Thymus (tissue), 14 donors: ENCODE results near the gene MARCHF2. TPM values are rescaled to one million over a fixed set of nuclear protein-coding genes. Genes with fewer than 3 reads are reported as not detected.

Experiments used
- DNase-seq, 9 donors: peaks; one replicate each; pipeline ENCODE4 v3.0.0-alpha.2; 2013; ENCODE audit warnings: low spot score in 9 of 9, low read depth in 6 of 9, missing footprints in 1 of 9
- H3K27ac ChIP-seq, 2 donors: one replicate each; pipeline ENCODE4 v1.5.1; 2013; ENCODE audit warnings: control low read depth in 1 of 2, low read depth in 1 of 2, low read length in 1 of 2, mild to moderate bottlenecking in 1 of 2, moderate library complexity in 1 of 2
- H3K27me3 ChIP-seq, 2 donors: one replicate each; pipeline ENCODE4 v1.5.1; 2013; ENCODE audit warnings: low read length in 1 of 2; ENCODE audit not compliant: control insufficient read depth in 2 of 2, insufficient read depth in 1 of 2
- H3K36me3 ChIP-seq, 2 donors: one replicate each; pipeline ENCODE4 v1.5.1; 2013; ENCODE audit warnings: low read length in 1 of 2, mild to moderate bottlenecking in 1 of 2, moderate library complexity in 1 of 2; ENCODE audit not compliant: control insufficient read depth in 2 of 2, insufficient read depth in 2 of 2
- H3K4me1 ChIP-seq, 2 donors: one replicate each; pipeline ENCODE4 v1.5.1; 2013; ENCODE audit warnings: low read length in 2 of 2; ENCODE audit not compliant: control insufficient read depth in 2 of 2, insufficient read depth in 2 of 2
- H3K4me3 ChIP-seq, 2 donors: one replicate each; pipeline ENCODE4 v1.5.1; 2013; ENCODE audit warnings: low read length in 2 of 2, control low read depth in 1 of 2, mild to moderate bottlenecking in 1 of 2
- H3K9me3 ChIP-seq, 2 donors: one replicate each; pipeline ENCODE4 v1.5.1; 2013; ENCODE audit warnings: low read length in 1 of 2, mild to moderate bottlenecking in 1 of 2; ENCODE audit not compliant: control insufficient read depth in 2 of 2, insufficient read depth in 1 of 2
- WGBS: extraction: QIAGEN DNeasy Blood & Tissue Kit; methylation state at CpG from one replicate; pipeline ENCODE4 v1.1.7; 2013; 5-methylcytosine and 5-hydroxymethylcytosine counted together
- long read RNA-seq, 10 donors: transcript quantifications; one replicate each; lab custom pipeline, GENCODE V29; 2026
- polyA plus RNA-seq: library from polyadenylated mRNA; stranded (reverse); fragments of 200-250 nt; gene quantifications from one replicate; pipeline ENCODE4 v1.2.3, GENCODE V29; 2013
- total RNA-seq: library from RNA; stranded (reverse); fragments of 120-200 nt; gene quantifications from one replicate; pipeline ENCODE4 v1.2.4, GENCODE V29; 2013
- donor health status: healthy.

The MARCHF2 gene, protein sequence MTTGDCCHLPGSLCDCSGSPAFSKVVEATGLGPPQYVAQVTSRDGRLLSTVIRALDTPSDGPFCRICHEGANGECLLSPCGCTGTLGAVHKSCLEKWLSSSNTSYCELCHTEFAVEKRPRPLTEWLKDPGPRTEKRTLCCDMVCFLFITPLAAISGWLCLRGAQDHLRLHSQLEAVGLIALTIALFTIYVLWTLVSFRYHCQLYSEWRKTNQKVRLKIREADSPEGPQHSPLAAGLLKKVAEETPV
- 24.5 TPM for total RNA-seq
- polyA plus RNA-seq = 30.7 TPM
- long read RNA-seq, donor 1, partial matches to known transcripts = 0 of 1 reads
- long read RNA-seq, donor 1, other reads (novel, unspliced or antisense) = 0 of 1 reads
- long read RNA-seq, donor 2, transcript MARCH2-201 (5 exons, 1,376 nt) = major isoform, 7 of 19 reads
- long read RNA-seq, donor 2, partial matches to known transcripts = 0 of 19 reads
- long read RNA-seq, donor 2, other reads (novel, unspliced or antisense) = 11 of 19 reads
- long read RNA-seq, donor 3, transcript MARCH2-201 (5 exons, 1,376 nt) = major isoform, 7 of 11 reads
- long read RNA-seq, donor 3, partial matches to known transcripts = 0 of 11 reads
- long read RNA-seq, donor 3, other reads (novel, unspliced or antisense) = 0 of 11 reads
- long read RNA-seq, donor 4, partial matches to known transcripts = 7 of 11 reads
- long read RNA-seq, donor 4, other reads (novel, unspliced or antisense) = 0 of 11 reads
- long read RNA-seq, donor 5, transcript MARCH2-201 (5 exons, 1,376 nt) = major isoform, 6 of 6 reads
- long read RNA-seq, donor 5, partial matches to known transcripts = 0 of 6 reads
- long read RNA-seq, donor 5, other reads (novel, unspliced or antisense) = 0 of 6 reads
- long read RNA-seq, donor 6, transcript MARCH2-201 (5 exons, 1,376 nt) = major isoform, 7 of 8 reads
- long read RNA-seq, donor 6, partial matches to known transcripts = 0 of 8 reads
- long read RNA-seq, donor 6, other reads (novel, unspliced or antisense) = 0 of 8 reads
- long read RNA-seq, donor 7, partial matches to known transcripts = 13 of 14 reads
- long read RNA-seq, donor 7, other reads (novel, unspliced or antisense) = 0 of 14 reads
- long read RNA-seq, donor 8, partial matches to known transcripts = 0 of 1 reads
- long read RNA-seq, donor 8, other reads (novel, unspliced or antisense) = 0 of 1 reads
- long read RNA-seq, donor 9, partial matches to known transcripts = 0 of 4 reads
- long read RNA-seq, donor 9, other reads (novel, unspliced or antisense) = 0 of 4 reads
- long read RNA-seq, donor 10, partial matches to known transcripts = 0 of 2 reads
- long read RNA-seq, donor 10, other reads (novel, unspliced or antisense) = 0 of 2 reads

DNA sequence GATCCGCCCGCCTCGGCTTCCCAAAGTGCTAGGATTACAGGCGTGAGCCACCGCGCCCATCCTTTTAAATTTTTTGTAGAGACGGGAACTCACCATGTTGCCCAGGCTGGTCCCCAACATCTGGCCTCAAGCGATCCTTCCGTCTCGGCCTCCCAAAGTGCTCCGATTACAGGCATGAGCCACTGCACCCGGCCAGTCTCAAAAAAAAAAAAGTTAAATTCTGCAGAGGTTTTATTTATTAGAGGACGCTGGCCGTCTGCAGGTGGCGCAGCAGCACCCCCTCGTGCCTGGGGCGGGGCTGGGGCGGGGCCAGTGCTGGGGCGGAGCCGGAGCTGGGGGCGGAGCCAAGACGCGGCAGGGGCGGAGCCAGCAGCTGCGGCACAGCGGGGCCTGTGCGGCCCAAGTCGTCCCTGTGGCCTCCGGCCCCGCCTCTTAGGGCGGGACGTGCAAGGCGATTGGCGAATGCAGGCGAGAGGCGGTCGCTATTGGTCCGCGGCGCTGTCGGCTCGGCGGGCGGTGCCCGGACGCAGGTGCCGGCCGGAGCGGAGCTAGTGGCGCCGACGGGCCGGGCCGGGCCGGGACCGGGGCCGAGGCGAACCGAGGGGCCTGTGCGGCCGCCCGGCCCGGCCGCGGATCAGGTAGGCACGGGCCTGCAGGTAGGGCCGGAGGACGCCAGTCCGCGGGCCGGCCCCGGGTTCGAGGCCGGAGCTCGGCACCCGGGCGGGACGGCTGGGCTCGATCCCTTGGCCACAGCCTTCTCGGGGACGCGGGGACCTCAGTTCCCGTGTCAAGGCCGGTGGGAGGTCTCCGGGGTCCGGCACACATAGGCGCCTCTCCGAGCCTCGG is at the start of gene MARCHF2:
TSS of gene MARCHF2 (plus strand) at position 523 of the 846 bp plus-strand sequence. CDS start 8,536 bp downstream, outside the sequence.
- Histone ChIP-seq H3K27ac (no peak within 1 kb of the TSS), H3K4me1 (peaks cover 4 to 9% of the 10 kb centered on the region in 2 donors), H3K27me3 (no peaks in the 10 kb centered on the region), H3K9me3 (no peaks in the 10 kb centered on the region), H3K36me3 (no peaks in the 10 kb centered on the region), H3K4me3 (peak within 1 kb of the TSS; percentile 69 to 84)
- 6% methylated on average over 89 of the region's 89 CpGs for WGBS
- peak; percentile 76 to 96 (median 92) for DNase-seq

DNA sequence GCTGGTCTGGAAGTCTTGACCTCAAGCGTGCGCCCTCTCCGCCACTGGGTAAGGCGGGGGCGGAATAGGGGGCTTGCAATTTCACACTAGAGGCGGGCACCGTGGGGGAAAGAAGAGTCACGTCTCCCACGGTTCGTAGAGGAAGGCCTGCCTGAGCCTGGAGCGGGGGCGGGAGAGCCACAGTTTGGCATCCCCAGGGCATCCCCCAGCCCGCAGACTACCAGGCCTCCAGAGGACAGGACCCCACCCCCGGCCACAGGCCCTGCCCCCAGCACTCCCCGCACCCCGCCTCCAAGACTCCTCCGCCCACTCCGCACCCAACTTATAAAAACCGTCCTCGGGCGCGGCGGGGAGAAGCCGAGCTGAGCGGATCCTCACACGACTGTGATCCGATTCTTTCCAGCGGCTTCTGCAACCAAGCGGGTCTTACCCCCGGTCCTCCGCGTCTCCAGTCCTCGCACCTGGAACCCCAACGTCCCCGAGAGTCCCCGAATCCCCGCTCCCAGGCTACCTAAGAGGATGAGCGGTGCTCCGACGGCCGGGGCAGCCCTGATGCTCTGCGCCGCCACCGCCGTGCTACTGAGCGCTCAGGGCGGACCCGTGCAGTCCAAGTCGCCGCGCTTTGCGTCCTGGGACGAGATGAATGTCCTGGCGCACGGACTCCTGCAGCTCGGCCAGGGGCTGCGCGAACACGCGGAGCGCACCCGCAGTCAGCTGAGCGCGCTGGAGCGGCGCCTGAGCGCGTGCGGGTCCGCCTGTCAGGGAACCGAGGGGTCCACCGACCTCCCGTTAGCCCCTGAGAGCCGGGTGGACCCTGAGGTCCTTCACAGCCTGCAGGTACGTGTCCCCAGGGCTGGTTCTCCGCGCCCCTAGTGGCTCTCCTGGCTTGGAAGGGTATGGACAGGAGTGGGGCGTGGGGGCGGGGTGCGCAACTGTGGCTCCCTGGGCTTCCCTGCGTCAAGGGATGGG is 49.0 kb upstream of the MARCHF2 start, which contains the start of gene ANGPTL4:
TSS of gene ANGPTL4 (plus strand) at position 353 of the 969 bp plus-strand sequence. CDS start at position 520, 167 bp downstream.
- Histone ChIP-seq H3K4me1 (peaks cover 3 to 16% of the 10 kb centered on the region in 2 donors), H3K9me3 (peaks cover 0 to 3% of the 10 kb centered on the region in 2 donors), H3K27ac (peak within 1 kb of the TSS; percentile 11 to 18), H3K36me3 (no peaks in the 10 kb centered on the region), H3K4me3 (peak within 1 kb of the TSS; percentile 16 to 35), H3K27me3 (peaks cover 35 to 65% of the 10 kb centered on the region in 2 donors)
- WGBS = 3% methylated on average over 81 of the region's 81 CpGs
- peak in 2 of 9 donors; percentile 13 to 46 for DNase-seq

DNA sequence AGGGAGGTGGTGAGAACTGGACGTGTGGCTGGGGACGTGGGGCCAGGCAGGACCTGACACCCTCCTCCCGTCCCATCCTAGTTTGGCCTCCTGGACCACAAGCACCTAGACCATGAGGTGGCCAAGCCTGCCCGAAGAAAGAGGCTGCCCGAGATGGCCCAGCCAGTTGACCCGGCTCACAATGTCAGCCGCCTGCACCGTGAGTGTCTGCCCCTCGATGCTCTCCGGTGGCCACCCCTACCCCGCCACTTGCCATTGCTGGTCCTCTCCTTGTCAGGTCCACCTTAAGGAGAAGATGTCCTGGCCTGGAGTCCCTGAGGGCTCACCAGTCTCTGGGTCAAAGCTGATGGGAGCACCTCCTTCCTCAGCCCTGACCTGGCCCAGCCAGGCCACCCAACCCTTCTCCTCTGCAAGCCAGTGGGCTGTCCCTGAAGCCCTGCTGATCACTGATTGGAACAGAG is 47.0 kb upstream of the MARCHF2 start:
- no peak for DNase-seq
- Histone ChIP-seq H3K9me3 (peaks cover 0 to 3% of the 10 kb centered on the region in 2 donors), H3K4me1 (peaks cover 3 to 16% of the 10 kb centered on the region in 2 donors), H3K36me3 (no peaks in the 10 kb centered on the region), H3K27me3 (peaks cover 35 to 65% of the 10 kb centered on the region in 2 donors), H3K27ac (no peak overlapping the region), H3K4me3 (no peak overlapping the region)
- 97% methylated on average over 11 of the region's 11 CpGs for WGBS

DNA sequence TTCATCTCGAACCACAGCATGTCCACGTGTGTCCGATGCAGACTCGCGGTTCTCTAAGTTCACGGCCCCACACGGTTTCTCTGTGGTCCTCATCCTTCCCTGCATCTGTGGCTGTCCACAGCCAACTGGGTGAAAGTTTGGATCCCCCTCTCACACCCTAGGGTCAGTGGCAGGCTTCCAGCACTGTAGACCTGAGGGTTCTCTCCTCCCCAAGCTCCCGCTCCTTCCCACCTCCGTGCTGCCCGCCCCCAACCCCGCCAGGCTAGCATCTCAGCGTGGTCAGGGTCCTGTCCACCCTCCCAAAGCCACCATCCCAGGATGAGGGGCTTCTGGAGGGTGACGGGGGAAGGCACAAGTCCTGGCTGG is 46.2 kb upstream of the MARCHF2 start:
- Histone ChIP-seq H3K36me3 (peaks cover 0 to 3% of the 10 kb centered on the region in 2 donors), H3K9me3 (peaks cover 0 to 3% of the 10 kb centered on the region in 2 donors), H3K27me3 (peaks cover 33 to 60% of the 10 kb centered on the region in 2 donors), H3K4me1 (peaks cover 3 to 13% of the 10 kb centered on the region in 2 donors), H3K27ac (peak overlapping the region in 1 of 2 donors; percentile 11), H3K4me3 (no peak overlapping the region)
- WGBS = 82% methylated on average over 13 of the region's 13 CpGs
- DNase-seq = no peak

DNA sequence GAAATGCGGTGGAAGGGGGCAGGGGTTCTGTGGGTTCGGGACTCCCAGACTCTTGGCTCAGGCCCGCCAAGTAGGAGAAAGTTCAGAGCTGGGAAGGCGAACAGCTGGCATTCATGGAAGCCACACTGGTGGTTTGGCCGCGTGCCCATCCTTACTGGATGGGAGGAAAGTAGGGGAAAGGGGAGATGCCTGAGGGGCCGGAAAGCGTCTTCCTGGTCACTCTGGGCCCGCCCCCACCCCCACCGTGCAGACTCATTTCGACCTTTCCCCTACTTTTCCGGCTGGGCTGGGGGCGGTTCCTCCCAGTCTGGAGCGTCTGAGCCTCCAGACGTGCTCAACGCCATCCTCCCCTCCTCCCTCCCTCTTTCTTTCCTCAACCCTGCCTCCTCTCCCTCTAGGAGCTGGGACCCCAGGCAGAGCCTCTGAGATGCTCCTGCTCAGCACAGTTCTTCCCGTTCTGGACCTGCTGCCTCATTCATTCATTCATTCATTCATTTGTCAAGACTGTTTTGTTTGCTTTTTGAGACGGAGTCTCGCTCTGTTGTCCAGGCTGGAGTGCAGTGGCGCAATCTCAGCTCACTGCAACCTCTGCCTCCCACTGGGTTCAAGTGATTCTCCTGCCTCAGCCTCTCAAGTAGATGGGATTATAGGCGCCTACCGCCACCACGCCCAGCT is 45.6 kb upstream of the MARCHF2 start:
- Histone ChIP-seq H3K36me3 (peaks cover 0 to 3% of the 10 kb centered on the region in 2 donors), H3K4me3 (no peak overlapping the region), H3K27me3 (peaks cover 31 to 55% of the 10 kb centered on the region in 2 donors), H3K4me1 (peaks cover 3 to 9% of the 10 kb centered on the region in 2 donors), H3K9me3 (peaks cover 0 to 3% of the 10 kb centered on the region in 2 donors), H3K27ac (peak overlapping the region in 1 of 2 donors; percentile 11)
- no peak for DNase-seq
- 28% methylated on average over 23 of the region's 23 CpGs for WGBS

DNA sequence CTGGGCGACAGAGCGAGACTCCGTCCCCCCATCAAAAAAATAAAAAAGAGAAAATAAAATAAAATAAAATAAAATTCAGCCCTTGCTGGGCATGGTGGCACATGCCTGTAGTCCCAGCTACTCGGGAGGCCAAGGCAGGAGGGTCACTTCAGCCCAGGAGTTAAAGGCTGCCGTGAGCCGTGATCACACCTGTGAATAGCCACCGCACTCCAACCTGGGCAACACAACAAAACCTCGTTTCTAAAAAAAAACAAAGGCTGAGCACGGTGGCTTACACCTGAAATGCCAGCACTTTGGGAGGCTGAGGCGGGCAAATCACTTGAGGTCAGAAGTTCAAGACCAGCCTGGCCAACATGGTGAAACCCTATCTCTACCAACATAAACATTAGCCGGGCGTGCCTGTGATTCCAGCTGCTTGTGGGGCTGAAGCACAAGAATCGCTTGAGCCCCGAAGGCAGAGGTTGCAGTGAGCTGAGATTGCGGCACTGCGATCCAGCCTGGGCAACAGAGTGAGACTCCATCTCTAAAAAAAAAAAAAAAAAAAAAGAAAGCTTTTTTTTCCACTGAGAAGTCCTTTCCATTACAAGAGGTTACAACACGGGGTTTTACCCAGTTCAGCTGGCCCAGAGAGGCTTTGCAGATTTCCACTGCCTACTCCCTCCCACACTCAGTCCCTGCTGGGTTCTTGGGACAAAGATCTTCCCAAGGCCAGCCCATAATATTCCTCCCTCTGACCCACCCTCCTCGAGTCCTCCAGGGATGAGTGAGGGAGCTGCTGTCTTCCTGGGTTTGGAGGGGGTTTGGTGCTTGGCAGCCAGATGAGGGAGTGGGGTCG is 42.7 kb upstream of the MARCHF2 start:
- Histone ChIP-seq H3K4me1 (peaks cover 0 to 3% of the 10 kb centered on the region in 2 donors), H3K27ac (no peak overlapping the region), H3K36me3 (peaks cover 0 to 14% of the 10 kb centered on the region in 2 donors), H3K27me3 (peaks cover 15 to 28% of the 10 kb centered on the region in 2 donors), H3K9me3 (no peaks in the 10 kb centered on the region), H3K4me3 (no peak overlapping the region)
- no peak for DNase-seq
- 96% methylated on average over 19 of the region's 19 CpGs for WGBS
